Right cardiac atrium (tissue), 5 donors: ENCODE data around the gene ELF4. TPM values are rescaled to one million over a fixed set of nuclear protein-coding genes. Genes with fewer than 3 reads are reported as not detected.
"Not testable (repeated sequence)": the region's sequence is repeated elsewhere in the genome, so short reads cannot be mapped to it uniquely, and the experiment has no call there.

Experiments used
- ATAC-seq, 2 donors: fragments of 200-7000 bp; cut with Tn5 transposase; one replicate each; pipeline versions ENCODE4 v1.8.0 to v1.9.1; 2020; ENCODE audit warnings: moderate library complexity in 2 of 2, mild to moderate bottlenecking in 1 of 2
- DNase-seq, 3 donors: peaks; one replicate each; pipeline ENCODE4 v3.0.0-alpha.2; 2020
- H3K27ac ChIP-seq: one replicate; pipeline ENCODE4 v1.5.1; 2013; ENCODE audit warnings: mild to moderate bottlenecking, low read length, control low read depth, moderate library complexity
- H3K27me3 ChIP-seq: one replicate; pipeline ENCODE4 v1.6.1; 2013; ENCODE audit not compliant: control insufficient read depth, insufficient read depth
- H3K4me1 ChIP-seq: one replicate; pipeline ENCODE4 v1.6.1; 2013; ENCODE audit warnings: low read length; ENCODE audit not compliant: control insufficient read depth, insufficient read depth
- H3K4me3 ChIP-seq: one replicate; pipeline ENCODE4 v1.5.1; 2013; ENCODE audit warnings: low read length, control low read depth
- H3K9me3 ChIP-seq: one replicate; pipeline ENCODE4 v1.6.1; 2013; ENCODE audit warnings: low read length; ENCODE audit not compliant: control insufficient read depth
- WGBS: extraction: QIAGEN DNeasy Blood & Tissue Kit; methylation state at CpG from one replicate; pipeline ENCODE4 v1.1.7; 2013; 5-methylcytosine and 5-hydroxymethylcytosine counted together
- intact Hi-C, 4 donors: fragments of 100-400 bp; cut with DNase I; formaldehyde crosslinking; loops; one replicate each; pipeline versions ENCODE4 v1.11.0 to v1.14.0; 2022 to 2023
- polyA plus RNA-seq: library from polyadenylated mRNA; stranded (reverse); fragments of 200-250 nt; gene quantifications from one replicate; pipeline ENCODE4 v1.2.3, GENCODE V29; 2013
- total RNA-seq, 4 donors: library from RNA; stranded (reverse); fragmentation: NEBNext Ultra II Directional; extraction: Animal tissue kit (Norgen Biotek cat#: 25700); gene quantifications; one replicate each; pipeline ENCODE4 v1.2.1, GENCODE V29; 2021
- donor health status: healthy with polysubstance abuse.
- donor health status: DM: no; HTN: yes; CAD: no.
- donor health status: DM: no; HTN: no; CAD: no.
- donor health status: DM: no; HTN: yes; CAD: no; lungs with severe emphysema.
- donor health status: DM: yes; HTN: yes; CAD: no.

The ELF4 gene
- total and polyA plus RNA-seq, 5 donors: 1.7 to 5.6 (median 3.4) TPM

DNA sequence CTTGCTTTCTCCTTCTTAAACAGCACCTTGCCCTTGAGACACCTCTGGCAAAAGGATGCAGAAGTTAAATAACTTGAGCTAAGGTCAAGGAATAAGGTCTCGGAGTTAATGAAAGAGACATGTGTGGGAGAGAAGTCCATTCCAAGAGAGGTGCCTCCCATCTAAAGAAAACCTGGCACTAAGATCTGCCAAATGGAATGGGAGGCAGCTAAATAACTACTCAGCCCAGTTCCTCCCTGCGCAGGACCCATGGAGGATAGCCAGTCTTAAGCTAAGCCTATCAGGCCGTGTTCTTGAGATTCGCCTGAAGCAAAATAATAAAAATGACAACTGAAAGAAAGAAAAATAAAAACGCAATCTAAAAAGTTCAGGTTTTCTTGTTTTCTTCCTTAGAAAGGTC is 20.7 kb upstream of the ELF4 start:
- ATAC-seq: no peak
- Histone ChIP-seq H3K4me1 (peaks cover under 1% of the 10 kb centered on the region), H3K27ac (no peak overlapping the region), H3K9me3 (no peaks in the 10 kb centered on the region), H3K27me3 (no peaks in the 10 kb centered on the region), H3K4me3 (no peak overlapping the region)
- DNase-seq: no peak
- intact Hi-C loops: loop anchor here in 1 of 4 donors (10.0 kb wide), 1 partner anchor 46 kb away; no protein-coding TSS in a partner anchor
- WGBS: 91% methylated on average over 5 of the region's 5 CpGs

DNA sequence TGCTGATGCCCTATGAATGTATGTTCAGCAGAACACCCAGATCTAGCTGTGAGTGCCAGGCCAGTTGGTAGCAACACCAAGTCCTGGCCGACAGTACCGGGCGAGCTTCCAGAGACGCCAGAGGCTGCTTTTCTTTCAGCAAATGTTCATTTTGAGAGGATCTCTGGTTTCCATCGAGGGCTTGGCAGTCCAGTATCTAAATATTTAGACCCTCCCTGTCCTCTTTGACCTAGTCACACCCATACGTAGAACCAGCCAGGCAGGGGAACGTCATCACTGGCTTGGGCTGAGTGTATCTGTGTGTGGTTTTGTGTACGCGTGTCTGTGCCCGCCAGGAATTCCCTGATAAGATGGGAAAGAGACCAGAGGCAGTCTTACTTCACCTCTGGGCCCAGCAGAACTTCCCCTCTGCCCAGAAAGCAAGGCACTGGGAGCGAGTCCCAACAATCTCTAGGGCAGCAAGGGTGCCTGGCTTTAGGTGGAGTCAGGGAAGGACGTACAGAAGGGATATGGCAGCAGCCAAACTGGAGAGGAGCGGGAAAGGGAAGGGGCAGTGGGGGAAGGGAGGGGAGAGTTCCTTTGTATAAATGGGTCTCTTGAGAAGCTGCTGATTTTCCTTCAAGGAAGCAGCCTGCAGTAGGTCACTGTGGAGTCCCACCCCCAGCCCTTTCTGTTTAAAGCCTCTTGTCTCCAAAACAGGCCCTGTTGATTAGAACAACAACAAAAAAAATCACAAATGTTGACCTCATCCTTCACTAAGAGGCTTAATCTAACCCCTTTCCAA is 15.0 kb upstream of the ELF4 start:
- Histone ChIP-seq H3K4me3 (no peak overlapping the region), H3K9me3 (no peaks in the 10 kb centered on the region), H3K27ac (peak overlapping the region; percentile 86), H3K27me3 (no peaks in the 10 kb centered on the region), H3K4me1 (peaks cover 9% of the 10 kb centered on the region)
- peak; percentile 77 to 86 (median 78) for DNase-seq
- WGBS: 20% methylated on average over 13 of the region's 13 CpGs
- intact Hi-C loops: no loop called here
- peak; percentile 83 to 85 for ATAC-seq

DNA sequence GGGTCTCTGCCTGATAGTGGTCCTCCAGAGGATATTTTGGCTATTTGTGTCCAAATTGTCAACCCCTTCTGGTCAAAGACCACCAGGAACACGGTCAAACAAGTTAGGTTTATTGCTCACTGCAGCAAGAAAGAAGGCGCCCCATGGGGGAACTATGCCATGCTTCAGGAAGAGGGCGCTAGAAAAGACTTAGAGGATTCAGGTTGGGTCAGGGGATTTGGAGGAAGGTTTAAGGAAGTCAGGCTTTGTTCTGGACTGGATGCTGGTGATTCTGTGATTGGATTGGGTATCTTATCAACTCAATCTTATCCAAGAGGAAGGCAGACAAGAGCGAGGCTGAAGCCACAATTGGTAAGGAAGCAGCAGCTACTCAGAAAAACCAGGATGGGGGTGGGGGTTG is 14.3 kb upstream of the ELF4 start:
- H3K27me3 ChIP-seq: no peaks in the 10 kb centered on the region
- intact Hi-C loops: no loop called here
- no peak overlapping the region for H3K4me3 ChIP-seq
- DNase-seq (no peak), ATAC-seq (no peak)
- peaks cover 9% of the 10 kb centered on the region for H3K4me1 ChIP-seq
- H3K27ac ChIP-seq: peak overlapping the region; percentile 86
- no peaks in the 10 kb centered on the region for H3K9me3 ChIP-seq
- WGBS: 70% methylated on average over 4 of the region's 4 CpGs

DNA sequence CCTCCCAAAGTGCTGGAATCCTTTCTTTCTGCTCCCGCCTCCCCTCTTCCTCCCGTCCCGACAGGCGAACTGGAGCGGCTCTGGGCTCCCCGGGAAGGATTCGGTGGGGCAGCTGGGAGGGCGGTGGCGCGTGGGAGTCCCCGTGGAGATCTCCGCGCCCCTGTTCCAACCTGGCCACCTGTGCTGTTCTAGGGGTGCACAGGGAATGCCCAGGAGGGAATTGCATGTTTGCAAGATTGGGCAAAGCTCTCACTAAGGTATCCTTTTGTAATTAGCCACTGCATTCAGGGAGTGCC is 11.2 kb upstream of the ELF4 start:
- WGBS: 40% methylated on average over 13 of the region's 13 CpGs
- Histone ChIP-seq H3K4me1 (peaks cover 9% of the 10 kb centered on the region), H3K27me3 (no peaks in the 10 kb centered on the region), H3K9me3 (no peaks in the 10 kb centered on the region), H3K27ac (no peak overlapping the region), H3K4me3 (no peak overlapping the region)
- intact Hi-C loops: no loop called here
- ATAC-seq: no peak
- DNase-seq: no peak

DNA sequence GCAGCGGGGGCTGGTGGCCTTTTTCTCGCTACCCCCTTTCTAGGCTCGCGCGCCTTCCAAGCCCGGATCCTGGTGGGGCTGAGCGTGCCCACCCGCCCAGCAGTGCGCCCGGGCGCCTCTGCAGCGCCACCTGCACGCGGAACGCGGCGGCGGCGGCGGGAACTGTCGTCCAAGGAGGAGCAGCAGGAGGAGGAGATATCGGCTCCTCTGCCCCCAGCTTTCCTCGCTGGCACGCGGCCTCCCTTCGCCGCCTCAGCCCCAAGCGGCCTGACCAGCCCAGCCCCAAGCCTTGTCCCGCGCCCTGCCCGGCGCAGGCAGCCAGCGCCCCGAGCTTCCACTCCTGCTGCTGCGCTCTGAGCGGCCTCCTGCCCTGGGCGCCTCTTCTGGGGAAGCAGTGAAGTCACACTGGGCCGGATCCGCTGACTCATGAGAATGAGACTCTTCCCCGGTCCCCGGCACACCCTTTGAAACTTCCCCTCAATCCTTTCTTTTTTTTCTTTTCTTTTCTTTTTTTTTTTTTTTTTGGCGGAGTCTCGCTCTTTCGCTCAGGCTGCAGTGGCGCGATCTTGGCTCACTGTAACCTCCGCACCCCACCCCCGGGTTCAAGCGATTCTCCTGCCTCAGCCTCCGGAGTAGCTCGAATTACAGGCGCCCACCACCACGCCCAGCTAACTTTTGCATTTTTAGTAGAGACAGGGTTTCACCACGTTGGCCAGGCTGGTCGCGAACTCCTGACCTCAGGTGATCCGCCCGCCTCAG is 10.6 kb upstream of the ELF4 start:
- Histone ChIP-seq H3K9me3 (no peaks in the 10 kb centered on the region), H3K4me1 (peaks cover 7% of the 10 kb centered on the region), H3K27me3 (no peaks in the 10 kb centered on the region), H3K27ac (peak overlapping the region; percentile 33), H3K4me3 (peak overlapping the region; percentile 0)
- intact Hi-C loops: no loop called here
- WGBS: 3% methylated on average over 56 of the region's 58 CpGs
- peak; percentile 78 to 91 (median 88) for DNase-seq
- peak; percentile 82 to 85 for ATAC-seq

DNA sequence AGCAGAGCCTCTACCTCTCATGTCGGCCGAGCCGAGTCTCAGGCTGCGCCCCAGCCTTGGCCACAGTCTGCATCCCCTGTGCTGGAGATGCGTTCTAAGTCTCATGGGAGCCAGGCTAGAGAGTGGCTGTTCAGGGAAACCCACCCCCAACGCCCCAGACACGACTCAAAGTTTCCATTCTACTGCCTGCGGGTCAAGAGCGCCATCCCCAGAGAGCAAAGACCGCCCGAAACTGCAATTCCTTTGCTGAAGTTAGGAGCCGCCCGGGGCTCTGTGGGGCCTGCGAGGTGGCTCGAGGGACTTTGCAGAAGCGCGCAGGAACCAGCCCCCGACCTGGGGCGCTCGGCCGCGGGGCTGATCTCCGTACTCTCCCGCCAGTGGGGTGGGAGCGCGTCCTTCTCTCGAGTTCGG is 10.0 kb upstream of the ELF4 start:
- ATAC-seq (peak in 1 of 2 donors; percentile 22), DNase-seq (no peak)
- Histone ChIP-seq H3K4me3 (peak overlapping the region; percentile 0), H3K4me1 (peaks cover 2% of the 10 kb centered on the region), H3K9me3 (no peaks in the 10 kb centered on the region), H3K27me3 (no peaks in the 10 kb centered on the region), H3K27ac (peak overlapping the region; percentile 6)
- intact Hi-C loops: no loop called here
- 18% methylated on average over 28 of the region's 28 CpGs for WGBS

DNA sequence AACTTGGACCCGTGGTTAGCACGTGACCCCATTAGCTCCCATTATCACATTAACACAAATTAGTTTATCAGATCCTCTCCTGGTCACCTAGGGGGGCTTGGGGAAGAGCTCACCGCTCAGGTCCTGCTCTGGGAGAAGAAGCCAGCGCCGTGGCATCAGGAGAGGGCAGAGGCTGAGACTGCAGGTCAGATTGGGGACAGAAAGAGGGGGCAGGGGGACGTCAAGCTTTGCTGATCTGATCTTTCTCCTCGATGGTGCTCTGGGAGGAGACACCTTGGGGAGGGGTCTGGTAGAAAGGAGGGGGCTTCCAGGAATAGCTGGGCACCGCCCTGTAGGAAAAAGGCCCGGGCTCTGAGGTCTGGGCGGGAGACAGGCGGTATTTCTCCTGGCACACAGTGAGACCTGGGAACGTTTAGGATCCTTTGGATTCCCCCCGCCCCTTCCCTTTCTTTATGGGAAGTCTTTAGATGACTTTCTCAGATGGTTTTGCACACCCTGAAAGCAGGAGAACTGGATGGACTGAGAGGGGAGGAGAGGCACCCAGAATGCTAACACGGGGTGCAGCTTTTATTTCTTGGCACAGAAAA is 9.1 kb upstream of the ELF4 start:
- H3K9me3 ChIP-seq: no peaks in the 10 kb centered on the region
- no peak for ATAC-seq
- H3K4me1 ChIP-seq: no peaks in the 10 kb centered on the region
- no peaks in the 10 kb centered on the region for H3K27me3 ChIP-seq
- peak overlapping the region; percentile 30 for H3K27ac ChIP-seq
- no peak for DNase-seq
- 52% methylated on average over 14 of the region's 14 CpGs for WGBS
- no peak overlapping the region for H3K4me3 ChIP-seq
- intact Hi-C loops: no loop called here

DNA sequence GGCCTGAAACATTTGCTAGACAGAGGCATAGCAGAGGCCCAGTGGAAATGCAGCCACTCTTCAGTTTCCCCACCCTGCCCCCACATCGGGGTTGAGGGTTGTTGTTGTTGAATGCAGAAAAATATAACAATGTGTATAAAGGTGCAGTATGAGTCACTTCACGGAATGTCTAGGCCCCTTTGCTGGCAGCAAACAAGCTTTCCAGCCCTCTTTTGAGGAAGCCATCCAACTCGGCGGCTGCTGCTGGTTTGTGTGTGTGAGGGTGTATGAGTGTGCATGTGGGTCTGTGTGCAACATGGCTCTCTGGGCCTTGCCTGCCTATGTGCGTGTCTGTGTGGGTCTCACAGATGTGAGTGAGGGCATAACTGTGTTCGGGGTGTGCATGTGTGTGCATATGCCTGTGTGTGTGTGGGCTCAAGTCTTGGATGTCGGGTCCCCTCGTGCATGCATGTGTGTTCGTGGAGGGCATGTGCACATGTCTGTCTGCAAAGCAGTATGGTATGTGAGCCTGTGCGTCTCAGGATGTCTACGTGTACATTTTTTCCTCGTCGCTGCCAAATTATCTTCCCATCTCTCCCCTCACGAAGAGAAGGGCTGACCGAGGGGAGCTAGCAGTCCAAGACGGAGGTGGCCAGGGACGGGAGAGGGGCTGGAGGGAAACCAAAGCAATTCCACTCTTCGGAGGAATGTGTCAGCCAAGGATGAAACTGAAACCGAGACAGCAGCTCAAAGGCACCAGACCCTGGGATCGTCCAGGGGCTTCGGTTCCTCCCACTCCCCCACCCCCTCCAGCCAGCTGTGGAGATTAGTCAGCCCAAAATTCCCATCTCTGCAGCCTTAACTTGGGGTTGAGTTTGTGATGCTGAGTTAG is 8.4 kb upstream of the ELF4 start:
- H3K27ac ChIP-seq: peak overlapping the region; percentile 38
- no peaks in the 10 kb centered on the region for H3K9me3 ChIP-seq
- H3K4me3 ChIP-seq: no peak overlapping the region
- intact Hi-C loops: no loop called here
- WGBS: 42% methylated on average over 21 of the region's 21 CpGs
- no peaks in the 10 kb centered on the region for H3K27me3 ChIP-seq
- DNase-seq (no peak), ATAC-seq (no peak)
- H3K4me1 ChIP-seq: no peaks in the 10 kb centered on the region

DNA sequence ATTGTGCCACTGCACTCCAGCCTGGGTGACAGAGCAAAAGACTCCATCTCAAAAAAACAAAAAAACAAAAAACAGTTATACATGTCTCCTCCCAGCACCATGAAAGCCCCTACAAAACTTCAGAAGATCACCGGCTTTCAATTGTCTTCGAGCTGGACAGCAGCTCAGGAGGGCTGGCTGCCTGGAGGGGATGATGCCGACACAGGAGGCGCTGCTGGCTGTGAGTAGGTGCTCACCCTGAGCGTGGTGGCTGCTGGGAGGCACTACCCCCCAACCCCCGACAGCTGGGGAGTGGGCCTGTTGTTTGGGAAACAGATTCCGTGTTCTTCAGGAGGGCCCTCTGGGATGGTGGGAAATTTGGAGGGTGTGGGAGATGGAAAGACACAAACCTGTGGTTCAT is 6.9 kb upstream of the ELF4 start:
- no peak overlapping the region for H3K27ac ChIP-seq
- intact Hi-C loops: no loop called here
- DNase-seq: no peak
- ATAC-seq: no peak
- 93% methylated on average over 7 of the region's 7 CpGs for WGBS
- H3K27me3 ChIP-seq: no peaks in the 10 kb centered on the region
- H3K9me3 ChIP-seq: no peaks in the 10 kb centered on the region
- no peak overlapping the region for H3K4me3 ChIP-seq
- H3K4me1 ChIP-seq: no peaks in the 10 kb centered on the region

DNA sequence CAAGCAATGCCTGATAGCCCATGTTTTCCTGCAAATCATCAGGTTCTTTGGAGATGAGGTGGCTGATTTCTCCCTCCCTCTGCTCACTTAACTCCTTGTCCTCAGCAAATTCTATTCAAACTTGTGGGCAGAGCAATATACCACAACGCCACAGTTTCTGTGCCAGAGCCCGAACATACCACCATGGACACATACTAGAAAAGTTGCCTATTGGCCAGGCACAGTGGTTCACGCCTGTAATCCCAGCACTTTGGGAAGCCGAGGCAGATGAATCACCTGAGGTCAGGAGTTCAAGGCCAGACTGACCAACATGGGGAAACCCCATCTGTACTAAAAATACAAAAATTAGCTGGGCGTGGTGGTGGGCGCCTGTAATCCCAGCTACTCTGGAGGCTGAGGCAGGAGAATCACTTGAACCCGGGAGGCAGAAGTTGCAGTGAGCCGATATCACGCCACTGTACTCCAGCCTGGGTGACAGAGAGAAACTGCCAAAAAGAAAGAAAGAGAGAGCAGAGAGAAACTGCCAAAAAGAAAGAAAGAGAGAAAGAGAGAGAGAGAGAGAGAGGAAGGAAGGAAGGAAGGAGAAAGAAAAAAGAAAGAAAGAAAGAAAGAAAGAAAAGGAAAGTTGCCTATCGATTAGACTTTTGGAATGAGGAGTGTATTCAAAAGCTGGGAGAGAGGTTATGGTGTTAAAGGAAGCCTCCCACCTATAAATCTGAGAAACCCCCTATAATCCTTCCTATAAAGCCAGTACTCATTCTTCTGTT is 5.0 kb upstream of the ELF4 start:
- H3K9me3 ChIP-seq, H3K4me3 ChIP-seq, H3K27me3 ChIP-seq, H3K4me1 ChIP-seq, DNase-seq, intact Hi-C loops, H3K27ac ChIP-seq, ATAC-seq: not testable (repeated sequence)
- WGBS: 91% methylated on average over 10 of the region's 10 CpGs
